Progenitor cell of endocrine pancreas (in vitro differentiated cells): ENCODE data around the gene EFTUD2. TPM values are rescaled to one million over a fixed set of nuclear protein-coding genes. Genes with fewer than 3 reads are reported as not detected.

Source experiments
- DNase-seq: peaks from one replicate; pipeline ENCODE4 v3.0.0; 2021; ENCODE audit warnings: low spot score; ENCODE audit not compliant: unreplicated experiment
- H3K27ac Mint-ChIP-seq: 2 replicates; pipeline ENCODE4 v1.8.0; 2021; ENCODE audit warnings: mild to moderate bottlenecking, moderate library complexity, mixed read lengths
- H3K27me3 Mint-ChIP-seq: 2 replicates; pipeline ENCODE4 v1.8.0; 2021; ENCODE audit warnings: mixed read lengths
- H3K36me3 Mint-ChIP-seq: 2 replicates; pipeline ENCODE4 v1.8.0; 2022; ENCODE audit warnings: mixed read lengths; ENCODE audit not compliant: insufficient read depth
- H3K4me1 Mint-ChIP-seq: 2 replicates; pipeline ENCODE4 v1.8.0; 2021; ENCODE audit warnings: low read depth, mixed read lengths
- H3K4me3 Mint-ChIP-seq: 2 replicates; pipeline ENCODE4 v1.8.0; 2021; ENCODE audit warnings: low read depth, mild to moderate bottlenecking, moderate library complexity, mixed read lengths
- H3K9me3 Mint-ChIP-seq: 2 replicates; pipeline ENCODE4 v1.8.0; 2021; ENCODE audit warnings: low read depth, mixed read lengths
- total RNA-seq: library from RNA; stranded (reverse); gene quantifications from 2 replicates; pipeline ENCODE4 v1.2.1, GENCODE V29; 2021
- TF ChIP-seq, protein P1 (sequence below): fragments of 200-600 bp; sonication (generic); IDR thresholded peaks from one replicate; pipeline ENCODE4 v1.5.0; 2021; ENCODE audit warnings: antibody characterized with exemption, mild to moderate bottlenecking; ENCODE audit not compliant: unreplicated experiment

The EFTUD2 gene
- total RNA-seq, 1 donor from 2014 or later = 127 TPM

DNA sequence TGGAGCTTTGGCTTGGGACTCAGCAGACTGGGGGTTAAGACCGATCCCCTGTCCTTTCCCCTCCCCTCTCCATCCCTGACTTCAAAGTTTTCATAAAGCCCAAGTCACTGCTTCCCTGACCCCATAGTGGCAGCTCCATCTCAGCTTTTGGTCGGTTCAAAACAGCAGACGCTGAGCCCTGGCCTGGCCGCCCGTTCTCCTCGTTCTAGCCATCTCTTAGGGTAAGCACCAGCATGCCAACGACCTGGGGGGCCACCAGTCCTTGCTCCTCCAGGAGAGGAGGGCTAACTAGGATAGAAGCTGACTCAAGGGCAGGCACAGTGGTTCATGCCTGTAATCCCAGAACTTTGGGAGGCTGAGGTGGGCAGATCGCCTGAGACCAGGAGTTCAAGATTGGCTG lies 53.0 kb downstream of the EFTUD2 start:
- no peak overlapping the region for H3K27ac Mint-ChIP-seq
- peaks cover 1% of the 10 kb centered on the region for H3K36me3 Mint-ChIP-seq

DNA sequence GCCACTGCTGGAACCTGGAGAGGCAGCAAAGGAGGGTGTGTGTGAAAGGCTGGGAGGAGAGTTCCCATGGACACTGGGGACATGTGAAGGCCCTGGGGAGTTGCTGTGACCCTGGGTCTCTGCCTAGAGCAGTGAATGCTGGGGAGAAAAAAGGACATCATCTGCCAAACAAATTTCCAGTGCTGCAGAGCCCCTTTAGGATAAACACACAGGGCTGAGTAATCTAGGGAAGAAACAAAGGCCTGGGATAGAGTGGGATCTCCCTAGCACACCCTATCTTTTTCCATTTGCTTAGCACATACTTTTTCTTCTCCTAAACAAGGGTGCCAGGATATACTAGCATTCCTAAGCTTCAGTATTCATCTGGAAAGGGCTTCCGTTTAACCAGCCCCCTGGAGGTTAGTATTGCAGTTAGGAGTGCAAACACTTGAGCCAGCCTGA lies 54.8 kb downstream of the EFTUD2 start:
- Mint-ChIP-seq H3K4me1 (peaks cover 4% of the 10 kb centered on the region), H3K36me3 (no peaks in the 10 kb centered on the region), H3K9me3 (no peaks in the 10 kb centered on the region), H3K27ac (no peak overlapping the region), H3K27me3 (peaks cover 7% of the 10 kb centered on the region), H3K4me3 (no peak overlapping the region)
- no peak for DNase-seq
- TF ChIP-seq, protein P1, sequence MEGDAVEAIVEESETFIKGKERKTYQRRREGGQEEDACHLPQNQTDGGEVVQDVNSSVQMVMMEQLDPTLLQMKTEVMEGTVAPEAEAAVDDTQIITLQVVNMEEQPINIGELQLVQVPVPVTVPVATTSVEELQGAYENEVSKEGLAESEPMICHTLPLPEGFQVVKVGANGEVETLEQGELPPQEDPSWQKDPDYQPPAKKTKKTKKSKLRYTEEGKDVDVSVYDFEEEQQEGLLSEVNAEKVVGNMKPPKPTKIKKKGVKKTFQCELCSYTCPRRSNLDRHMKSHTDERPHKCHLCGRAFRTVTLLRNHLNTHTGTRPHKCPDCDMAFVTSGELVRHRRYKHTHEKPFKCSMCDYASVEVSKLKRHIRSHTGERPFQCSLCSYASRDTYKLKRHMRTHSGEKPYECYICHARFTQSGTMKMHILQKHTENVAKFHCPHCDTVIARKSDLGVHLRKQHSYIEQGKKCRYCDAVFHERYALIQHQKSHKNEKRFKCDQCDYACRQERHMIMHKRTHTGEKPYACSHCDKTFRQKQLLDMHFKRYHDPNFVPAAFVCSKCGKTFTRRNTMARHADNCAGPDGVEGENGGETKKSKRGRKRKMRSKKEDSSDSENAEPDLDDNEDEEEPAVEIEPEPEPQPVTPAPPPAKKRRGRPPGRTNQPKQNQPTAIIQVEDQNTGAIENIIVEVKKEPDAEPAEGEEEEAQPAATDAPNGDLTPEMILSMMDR = no peak

More for the DNA sequence above, 53.0 kb downstream of the EFTUD2 start:
- Mint-ChIP-seq H3K9me3 (no peaks in the 10 kb centered on the region), H3K4me3 (no peak overlapping the region), H3K4me1 (peaks cover 4% of the 10 kb centered on the region), H3K27me3 (peaks cover 7% of the 10 kb centered on the region)
- DNase-seq = no peak
- TF ChIP-seq, protein P1 = no peak

DNA sequence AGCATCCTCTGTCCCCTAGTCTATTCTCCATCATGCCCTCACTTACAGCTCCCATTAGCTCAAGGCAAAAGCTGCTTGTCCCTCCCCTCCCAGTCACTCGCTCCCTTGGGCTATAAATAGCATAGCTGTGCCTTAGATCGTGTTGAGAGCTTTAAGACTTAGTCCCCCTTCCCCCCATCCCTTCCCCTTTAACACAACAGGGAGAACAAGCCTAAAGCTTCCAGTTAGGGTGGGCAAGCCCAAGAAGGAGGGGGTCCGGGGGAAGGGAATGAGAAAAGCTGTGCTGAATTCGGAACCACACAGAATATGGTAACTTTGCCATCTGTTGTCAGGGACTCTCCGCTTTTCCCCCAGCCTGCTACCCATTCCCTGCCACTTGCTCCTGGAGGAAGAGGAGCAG lies 56.5 kb downstream of the EFTUD2 start:
- peaks cover 7% of the 10 kb centered on the region for H3K27me3 Mint-ChIP-seq
- peaks cover 4% of the 10 kb centered on the region for H3K4me1 Mint-ChIP-seq
- no peaks in the 10 kb centered on the region for H3K9me3 Mint-ChIP-seq
- no peaks in the 10 kb centered on the region for H3K36me3 Mint-ChIP-seq
- DNase-seq = no peak
- TF ChIP-seq, protein P1 = no peak
- H3K27ac Mint-ChIP-seq = no peak overlapping the region
- H3K4me3 Mint-ChIP-seq = no peak overlapping the region

DNA sequence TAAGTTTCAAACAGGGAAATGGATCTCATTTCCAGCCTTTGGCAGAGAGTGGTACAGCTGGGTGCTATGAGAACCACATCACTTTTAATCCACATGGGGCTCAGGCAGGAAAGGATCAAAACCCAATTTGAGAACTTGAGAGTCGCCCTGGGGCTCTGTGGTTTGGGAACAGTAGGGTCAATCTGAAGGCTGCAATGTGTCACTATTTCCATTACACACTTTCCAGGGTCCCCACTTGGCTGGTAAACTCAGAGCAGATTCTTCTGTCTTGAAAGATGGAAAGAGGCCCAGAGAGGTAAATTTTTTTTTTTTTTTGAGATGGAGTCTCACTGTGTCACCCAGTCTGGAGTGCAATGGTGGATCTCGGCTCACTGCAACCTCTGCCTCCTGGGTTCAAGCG lies 58.3 kb downstream of the EFTUD2 start:
- Mint-ChIP-seq H3K4me1 (peaks cover 4% of the 10 kb centered on the region), H3K9me3 (no peaks in the 10 kb centered on the region), H3K27me3 (peaks cover 5% of the 10 kb centered on the region), H3K36me3 (no peaks in the 10 kb centered on the region), H3K4me3 (no peak overlapping the region), H3K27ac (no peak overlapping the region)
- DNase-seq = no peak
- TF ChIP-seq, protein P1 = no peak

DNA sequence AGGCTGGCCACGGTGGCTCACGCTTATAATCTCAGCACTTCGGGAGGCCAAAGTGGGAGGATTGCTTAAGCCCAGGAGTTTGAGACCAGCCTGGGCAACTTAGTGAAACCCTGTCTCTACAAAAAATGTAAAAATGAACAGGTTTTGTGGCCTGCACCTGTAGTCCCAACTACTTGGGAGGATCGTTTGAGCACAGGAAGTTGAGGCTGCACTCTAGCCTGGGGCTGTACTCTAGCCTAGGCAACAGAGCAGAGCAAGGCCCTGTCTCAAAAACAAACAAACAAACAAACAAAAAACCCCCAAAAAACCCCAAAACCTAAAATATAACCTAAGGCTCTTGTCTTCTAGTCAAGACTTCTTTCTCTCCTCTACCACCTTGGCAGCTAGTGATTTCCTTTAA lies 59.0 kb downstream of the EFTUD2 start:
- DNase-seq = no peak
- Mint-ChIP-seq H3K9me3 (no peaks in the 10 kb centered on the region), H3K4me3 (no peak overlapping the region), H3K27ac (no peak overlapping the region), H3K27me3 (peaks cover 5% of the 10 kb centered on the region), H3K36me3 (no peaks in the 10 kb centered on the region), H3K4me1 (peaks cover 4% of the 10 kb centered on the region)
- TF ChIP-seq, protein P1 = no peak
